H1 (cell line): Measurements from ENCODE around the gene SLC6A18.

ENCODE experiments used
- GABPA ChIP-seq: IDR thresholded peaks from 2 replicates; pipeline ENCODE4 v1.6.1; 2011; ENCODE audit warnings: mild to moderate bottlenecking, low read length, moderate library complexity, borderline replicate concordance; ENCODE audit not compliant: insufficient read depth
- JUND ChIP-seq: IDR thresholded peaks from 2 replicates; pipeline ENCODE4 v1.6.1; 2011; ENCODE audit warnings: mild to moderate bottlenecking, improper control_type of control experiment, low read length
- NRF1 ChIP-seq: IDR thresholded peaks from 2 replicates; pipeline ENCODE4 v1.6.1; 2011; ENCODE audit warnings: mild to moderate bottlenecking, low read depth, low read length, improper control_type of control experiment
- POLR2A ChIP-seq, 2 experiments: IDR thresholded peaks; 1 replicate in 1 of 2; 2 replicates in 1 of 2; pipeline ENCODE4 v1.6.1; 2011; ENCODE audit warnings: low read depth in 2 of 2, low read length in 2 of 2, mild to moderate bottlenecking in 2 of 2; ENCODE audit errors: control extremely low read depth in 1 of 2
- RAD21 ChIP-seq, 2 experiments: IDR thresholded peaks in 1 of 2; conservative IDR thresholded peaks in 1 of 2; 2 replicates each; pipeline ENCODE4 v1.6.1; 2011; ENCODE audit warnings: low read depth in 2 of 2, low read length in 2 of 2, improper control_type of control experiment in 1 of 2, inconsistent platforms in 1 of 2, mild to moderate bottlenecking in 1 of 2, moderate library complexity in 1 of 2
- YY1 ChIP-seq: IDR thresholded peaks from 2 replicates; pipeline ENCODE4 v1.6.1; 2011; ENCODE audit warnings: low read depth, mild to moderate bottlenecking, low read length
- TF ChIP-seq, protein P1 (sequence below), 3 experiments: IDR thresholded peaks; 1 replicate in 2 of 3; 2 replicates in 1 of 3; pipeline versions ENCODE4 v1.5.1 to v1.6.1; 2011; ENCODE audit warnings: low read length in 3 of 3, mild to moderate bottlenecking in 3 of 3, inconsistent platforms in 2 of 3, low read depth in 1 of 3, moderate library complexity in 1 of 3; ENCODE audit not compliant: insufficient read depth in 1 of 3; ENCODE audit errors: control extremely low read depth in 1 of 3
- TF ChIP-seq, protein P2 (sequence below): IDR thresholded peaks from 2 replicates; pipeline ENCODE4 v1.6.1; 2012; ENCODE audit warnings: inconsistent platforms

DNA sequence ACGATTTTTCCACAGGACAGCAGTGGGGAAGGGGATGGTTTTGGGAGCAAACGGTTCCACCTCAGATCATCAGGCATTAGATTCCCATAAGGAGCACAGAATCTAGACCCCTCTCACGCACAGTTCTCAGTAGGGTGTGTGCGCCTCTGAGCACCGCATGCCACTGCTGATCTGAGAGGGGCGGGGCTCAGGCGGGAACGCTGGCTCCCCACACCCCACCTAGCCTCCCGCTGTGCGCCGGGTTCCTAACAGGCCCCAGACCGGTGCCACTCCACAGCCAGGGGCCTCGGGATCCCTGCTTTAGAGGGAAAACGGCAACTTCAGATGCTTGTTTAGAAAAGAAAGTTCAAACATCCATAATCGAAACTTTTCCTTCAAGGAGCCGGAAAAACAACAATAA is 49.3 kb downstream of the SLC6A18 start:
- TF ChIP-seq GABPA: no peak
- TF ChIP-seq JUND: no peak
- TF ChIP-seq NRF1: no peak
- TF ChIP-seq, protein P1, sequence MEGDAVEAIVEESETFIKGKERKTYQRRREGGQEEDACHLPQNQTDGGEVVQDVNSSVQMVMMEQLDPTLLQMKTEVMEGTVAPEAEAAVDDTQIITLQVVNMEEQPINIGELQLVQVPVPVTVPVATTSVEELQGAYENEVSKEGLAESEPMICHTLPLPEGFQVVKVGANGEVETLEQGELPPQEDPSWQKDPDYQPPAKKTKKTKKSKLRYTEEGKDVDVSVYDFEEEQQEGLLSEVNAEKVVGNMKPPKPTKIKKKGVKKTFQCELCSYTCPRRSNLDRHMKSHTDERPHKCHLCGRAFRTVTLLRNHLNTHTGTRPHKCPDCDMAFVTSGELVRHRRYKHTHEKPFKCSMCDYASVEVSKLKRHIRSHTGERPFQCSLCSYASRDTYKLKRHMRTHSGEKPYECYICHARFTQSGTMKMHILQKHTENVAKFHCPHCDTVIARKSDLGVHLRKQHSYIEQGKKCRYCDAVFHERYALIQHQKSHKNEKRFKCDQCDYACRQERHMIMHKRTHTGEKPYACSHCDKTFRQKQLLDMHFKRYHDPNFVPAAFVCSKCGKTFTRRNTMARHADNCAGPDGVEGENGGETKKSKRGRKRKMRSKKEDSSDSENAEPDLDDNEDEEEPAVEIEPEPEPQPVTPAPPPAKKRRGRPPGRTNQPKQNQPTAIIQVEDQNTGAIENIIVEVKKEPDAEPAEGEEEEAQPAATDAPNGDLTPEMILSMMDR (IDR thresholded peaks at IDR 0.05; ENCODE audit: control extremely low read depth in 1 of 3, insufficient read depth in 1 of 3, low read depth in 1 of 3, low read length in 3 of 3): no peak
- no peak for TF ChIP-seq RAD21 (IDR thresholded peaks at IDR 0.05 in 1 of 2, conservative IDR thresholded peaks at IDR 0.05 in 1 of 2; ENCODE audit: low read depth in 2 of 2, low read length in 2 of 2)
- no peak for TF ChIP-seq POLR2A (IDR thresholded peaks at IDR 0.05; ENCODE audit: control extremely low read depth in 1 of 2, low read depth in 2 of 2, low read length in 2 of 2)
- TF ChIP-seq, protein P2, sequence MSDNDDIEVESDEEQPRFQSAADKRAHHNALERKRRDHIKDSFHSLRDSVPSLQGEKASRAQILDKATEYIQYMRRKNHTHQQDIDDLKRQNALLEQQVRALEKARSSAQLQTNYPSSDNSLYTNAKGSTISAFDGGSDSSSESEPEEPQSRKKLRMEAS: no peak
- no peak for TF ChIP-seq YY1
